H1 (cell line): ENCODE results near the gene WDFY4. TPM values are rescaled to one million over a fixed set of nuclear protein-coding genes. Genes with fewer than 3 reads are reported as not detected.

Experiments
- CHD1 ChIP-seq: IDR thresholded peaks from 2 replicates; pipeline ENCODE4 v1.6.1; 2012; ENCODE audit warnings: low read depth, low read length, improper control_type of control experiment
- HDAC2 ChIP-seq, 2 experiments: fragments of 300-600 bp in 1 of 2; sonication (generic) in 1 of 2; IDR thresholded peaks; 2 replicates each; pipeline ENCODE4 v1.6.1; 2011 to 2012; ENCODE audit warnings: low read depth in 2 of 2, low read length in 2 of 2, mild to moderate bottlenecking in 2 of 2, moderate library complexity in 2 of 2, borderline replicate concordance in 1 of 2, inconsistent platforms in 1 of 2
- NRF1 ChIP-seq: IDR thresholded peaks from 2 replicates; pipeline ENCODE4 v1.6.1; 2011; ENCODE audit warnings: mild to moderate bottlenecking, low read depth, low read length, improper control_type of control experiment
- RBBP5 ChIP-seq: IDR thresholded peaks from 2 replicates; pipeline ENCODE4 v1.7.1; 2012; ENCODE audit warnings: low read depth, mild to moderate bottlenecking, inconsistent platforms, low read length, moderate library complexity, borderline replicate concordance
- polyA plus RNA-seq, 7 experiments: library from polyadenylated mRNA; depleted of rRNA in 3 of 7; stranded (reverse) in 5 of 7; unstranded in 2 of 7; fragments of >200 nt in 5 of 7; fragments of 200-250 nt in 2 of 7; gene quantifications; 1 replicate in 5 of 7; 2 replicates in 1 of 7; 4 replicates in 1 of 7; pipeline versions ENCODE4 v1.2.1 to v1.2.3, GENCODE V29; 2011 to 2013; ENCODE audit warnings: missing spikeins in 2 of 7, mixed read lengths in 2 of 7
- total RNA-seq: library from RNA; stranded (reverse); fragmentation: NEBNext Ultra II Directional; extraction: Animal tissue kit (Norgen Biotek cat#: 25700); gene quantifications from 2 replicates; pipeline ENCODE4 v1.2.1, GENCODE V29; 2021
- TF ChIP-seq, protein P1 (sequence below): fragments of 300-600 bp; sonication (generic); IDR thresholded peaks from 2 replicates; pipeline ENCODE4 v1.7.1; 2012; ENCODE audit warnings: low read length, moderate library complexity, mild to moderate bottlenecking, inconsistent platforms; ENCODE audit not compliant: insufficient replicate concordance

Gene WDFY4
- total and polyA plus RNA-seq, 2 of the 8 experiments (the other 6 are each of a cell fraction or from before 2014, with no cell fraction given): not detected

GRCh38 chr10:48648172-48648942 is 36.3 kb upstream of the WDFY4 start (continued):
- TF ChIP-seq HDAC2 (IDR thresholded peaks at IDR 0.05; ENCODE audit: borderline replicate concordance in 1 of 2, low read depth in 2 of 2, low read length in 2 of 2) (no peak), NRF1 (no peak), CHD1 (no peak), RBBP5 (no peak)
- TF ChIP-seq, protein P1, sequence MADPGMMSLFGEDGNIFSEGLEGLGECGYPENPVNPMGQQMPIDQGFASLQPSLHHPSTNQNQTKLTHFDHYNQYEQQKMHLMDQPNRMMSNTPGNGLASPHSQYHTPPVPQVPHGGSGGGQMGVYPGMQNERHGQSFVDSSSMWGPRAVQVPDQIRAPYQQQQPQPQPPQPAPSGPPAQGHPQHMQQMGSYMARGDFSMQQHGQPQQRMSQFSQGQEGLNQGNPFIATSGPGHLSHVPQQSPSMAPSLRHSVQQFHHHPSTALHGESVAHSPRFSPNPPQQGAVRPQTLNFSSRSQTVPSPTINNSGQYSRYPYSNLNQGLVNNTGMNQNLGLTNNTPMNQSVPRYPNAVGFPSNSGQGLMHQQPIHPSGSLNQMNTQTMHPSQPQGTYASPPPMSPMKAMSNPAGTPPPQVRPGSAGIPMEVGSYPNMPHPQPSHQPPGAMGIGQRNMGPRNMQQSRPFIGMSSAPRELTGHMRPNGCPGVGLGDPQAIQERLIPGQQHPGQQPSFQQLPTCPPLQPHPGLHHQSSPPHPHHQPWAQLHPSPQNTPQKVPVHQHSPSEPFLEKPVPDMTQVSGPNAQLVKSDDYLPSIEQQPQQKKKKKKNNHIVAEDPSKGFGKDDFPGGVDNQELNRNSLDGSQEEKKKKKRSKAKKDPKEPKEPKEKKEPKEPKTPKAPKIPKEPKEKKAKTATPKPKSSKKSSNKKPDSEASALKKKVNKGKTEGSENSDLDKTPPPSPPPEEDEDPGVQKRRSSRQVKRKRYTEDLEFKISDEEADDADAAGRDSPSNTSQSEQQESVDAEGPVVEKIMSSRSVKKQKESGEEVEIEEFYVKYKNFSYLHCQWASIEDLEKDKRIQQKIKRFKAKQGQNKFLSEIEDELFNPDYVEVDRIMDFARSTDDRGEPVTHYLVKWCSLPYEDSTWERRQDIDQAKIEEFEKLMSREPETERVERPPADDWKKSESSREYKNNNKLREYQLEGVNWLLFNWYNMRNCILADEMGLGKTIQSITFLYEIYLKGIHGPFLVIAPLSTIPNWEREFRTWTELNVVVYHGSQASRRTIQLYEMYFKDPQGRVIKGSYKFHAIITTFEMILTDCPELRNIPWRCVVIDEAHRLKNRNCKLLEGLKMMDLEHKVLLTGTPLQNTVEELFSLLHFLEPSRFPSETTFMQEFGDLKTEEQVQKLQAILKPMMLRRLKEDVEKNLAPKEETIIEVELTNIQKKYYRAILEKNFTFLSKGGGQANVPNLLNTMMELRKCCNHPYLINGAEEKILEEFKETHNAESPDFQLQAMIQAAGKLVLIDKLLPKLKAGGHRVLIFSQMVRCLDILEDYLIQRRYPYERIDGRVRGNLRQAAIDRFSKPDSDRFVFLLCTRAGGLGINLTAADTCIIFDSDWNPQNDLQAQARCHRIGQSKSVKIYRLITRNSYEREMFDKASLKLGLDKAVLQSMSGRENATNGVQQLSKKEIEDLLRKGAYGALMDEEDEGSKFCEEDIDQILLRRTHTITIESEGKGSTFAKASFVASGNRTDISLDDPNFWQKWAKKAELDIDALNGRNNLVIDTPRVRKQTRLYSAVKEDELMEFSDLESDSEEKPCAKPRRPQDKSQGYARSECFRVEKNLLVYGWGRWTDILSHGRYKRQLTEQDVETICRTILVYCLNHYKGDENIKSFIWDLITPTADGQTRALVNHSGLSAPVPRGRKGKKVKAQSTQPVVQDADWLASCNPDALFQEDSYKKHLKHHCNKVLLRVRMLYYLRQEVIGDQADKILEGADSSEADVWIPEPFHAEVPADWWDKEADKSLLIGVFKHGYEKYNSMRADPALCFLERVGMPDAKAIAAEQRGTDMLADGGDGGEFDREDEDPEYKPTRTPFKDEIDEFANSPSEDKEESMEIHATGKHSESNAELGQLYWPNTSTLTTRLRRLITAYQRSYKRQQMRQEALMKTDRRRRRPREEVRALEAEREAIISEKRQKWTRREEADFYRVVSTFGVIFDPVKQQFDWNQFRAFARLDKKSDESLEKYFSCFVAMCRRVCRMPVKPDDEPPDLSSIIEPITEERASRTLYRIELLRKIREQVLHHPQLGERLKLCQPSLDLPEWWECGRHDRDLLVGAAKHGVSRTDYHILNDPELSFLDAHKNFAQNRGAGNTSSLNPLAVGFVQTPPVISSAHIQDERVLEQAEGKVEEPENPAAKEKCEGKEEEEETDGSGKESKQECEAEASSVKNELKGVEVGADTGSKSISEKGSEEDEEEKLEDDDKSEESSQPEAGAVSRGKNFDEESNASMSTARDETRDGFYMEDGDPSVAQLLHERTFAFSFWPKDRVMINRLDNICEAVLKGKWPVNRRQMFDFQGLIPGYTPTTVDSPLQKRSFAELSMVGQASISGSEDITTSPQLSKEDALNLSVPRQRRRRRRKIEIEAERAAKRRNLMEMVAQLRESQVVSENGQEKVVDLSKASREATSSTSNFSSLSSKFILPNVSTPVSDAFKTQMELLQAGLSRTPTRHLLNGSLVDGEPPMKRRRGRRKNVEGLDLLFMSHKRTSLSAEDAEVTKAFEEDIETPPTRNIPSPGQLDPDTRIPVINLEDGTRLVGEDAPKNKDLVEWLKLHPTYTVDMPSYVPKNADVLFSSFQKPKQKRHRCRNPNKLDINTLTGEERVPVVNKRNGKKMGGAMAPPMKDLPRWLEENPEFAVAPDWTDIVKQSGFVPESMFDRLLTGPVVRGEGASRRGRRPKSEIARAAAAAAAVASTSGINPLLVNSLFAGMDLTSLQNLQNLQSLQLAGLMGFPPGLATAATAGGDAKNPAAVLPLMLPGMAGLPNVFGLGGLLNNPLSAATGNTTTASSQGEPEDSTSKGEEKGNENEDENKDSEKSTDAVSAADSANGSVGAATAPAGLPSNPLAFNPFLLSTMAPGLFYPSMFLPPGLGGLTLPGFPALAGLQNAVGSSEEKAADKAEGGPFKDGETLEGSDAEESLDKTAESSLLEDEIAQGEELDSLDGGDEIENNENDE: no peak
